Measurements from ENCODE around the gene SAMHD1. TPM values are rescaled to one million over a fixed set of nuclear protein-coding genes. Genes with fewer than 3 reads are reported as not detected.

The SAMHD1 gene
- total and polyA plus RNA-seq, 2 of the 8 experiments (the other 6 are each of a cell fraction or from before 2014, with no cell fraction given) = 22.0 to 37.1 TPM

- TF ChIP-seq PHF8 (conservative IDR thresholded peaks at IDR 0.05; ENCODE audit: low read depth, low read length) = no peak
- no peak for TF ChIP-seq POLR2A (IDR thresholded peaks at IDR 0.05; ENCODE audit: control extremely low read depth in 1 of 2, low read depth in 2 of 2, low read length in 2 of 2)
- TF ChIP-seq KDM5A (IDR thresholded peaks at IDR 0.05; ENCODE audit: low read length) = no peak
- TF ChIP-seq ASH2L (IDR thresholded peaks at IDR 0.05; ENCODE audit: low read length) = no peak
- TF ChIP-seq BCL11A (IDR thresholded peaks at IDR 0.05; ENCODE audit: low read depth in 2 of 2, low read length in 2 of 2) = no peak
These were observed 96.9 kb downstream of the SAMHD1 start (continued) for GRCh38 chr20:36854348-36855240.
